Measurements from ENCODE around the gene VPS9D1. TPM values are rescaled to one million over a fixed set of nuclear protein-coding genes. Genes with fewer than 3 reads are reported as not detected.
"Not testable (repeated sequence)": the region's sequence is repeated elsewhere in the genome, so short reads cannot be mapped to it uniquely, and the experiment has no call there.

VPS9D1 gene
- total RNA-seq, 1 donor from 2014 or later, result 11.1 TPM

DNA sequence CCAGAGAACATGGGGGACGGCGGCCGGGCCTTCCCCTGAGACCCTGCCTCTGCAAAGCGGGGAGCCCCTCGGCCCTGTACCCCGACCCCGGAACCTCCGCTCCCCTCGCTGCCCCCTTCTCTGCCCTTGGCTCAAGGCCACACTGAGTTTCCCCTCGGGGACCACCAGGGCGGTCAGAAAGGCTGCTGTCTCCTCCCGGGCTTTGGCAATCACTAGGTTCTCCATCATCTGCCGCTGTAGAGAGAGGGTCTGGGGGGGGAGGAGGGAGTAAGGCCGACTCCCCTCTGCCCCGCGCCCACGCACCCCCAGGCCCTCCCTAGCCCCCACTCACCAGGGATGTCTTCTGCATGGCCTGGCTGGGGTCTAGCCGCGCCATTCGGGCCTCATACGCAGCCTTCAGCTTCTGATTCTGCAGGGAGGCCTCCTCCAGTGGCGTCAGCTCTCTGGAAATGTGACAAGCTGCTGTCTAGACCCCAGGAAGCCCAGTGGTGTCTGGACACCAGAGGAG is 8.4 kb downstream of the VPS9D1 start:
- intact Hi-C loops (cut with DNase I), result no loop called here
- ATAC-seq (no peak), DNase-seq (ENCODE audit: missing footprints) (no peak)

- ATAC-seq, result peak; percentile 30
- intact Hi-C loops (cut with DNase I), result no loop called here
- no peak for DNase-seq (ENCODE audit: missing footprints)
Observed at GRCh38 chr16:89711601-89712273, 9.0 kb downstream of the VPS9D1 start.

DNA sequence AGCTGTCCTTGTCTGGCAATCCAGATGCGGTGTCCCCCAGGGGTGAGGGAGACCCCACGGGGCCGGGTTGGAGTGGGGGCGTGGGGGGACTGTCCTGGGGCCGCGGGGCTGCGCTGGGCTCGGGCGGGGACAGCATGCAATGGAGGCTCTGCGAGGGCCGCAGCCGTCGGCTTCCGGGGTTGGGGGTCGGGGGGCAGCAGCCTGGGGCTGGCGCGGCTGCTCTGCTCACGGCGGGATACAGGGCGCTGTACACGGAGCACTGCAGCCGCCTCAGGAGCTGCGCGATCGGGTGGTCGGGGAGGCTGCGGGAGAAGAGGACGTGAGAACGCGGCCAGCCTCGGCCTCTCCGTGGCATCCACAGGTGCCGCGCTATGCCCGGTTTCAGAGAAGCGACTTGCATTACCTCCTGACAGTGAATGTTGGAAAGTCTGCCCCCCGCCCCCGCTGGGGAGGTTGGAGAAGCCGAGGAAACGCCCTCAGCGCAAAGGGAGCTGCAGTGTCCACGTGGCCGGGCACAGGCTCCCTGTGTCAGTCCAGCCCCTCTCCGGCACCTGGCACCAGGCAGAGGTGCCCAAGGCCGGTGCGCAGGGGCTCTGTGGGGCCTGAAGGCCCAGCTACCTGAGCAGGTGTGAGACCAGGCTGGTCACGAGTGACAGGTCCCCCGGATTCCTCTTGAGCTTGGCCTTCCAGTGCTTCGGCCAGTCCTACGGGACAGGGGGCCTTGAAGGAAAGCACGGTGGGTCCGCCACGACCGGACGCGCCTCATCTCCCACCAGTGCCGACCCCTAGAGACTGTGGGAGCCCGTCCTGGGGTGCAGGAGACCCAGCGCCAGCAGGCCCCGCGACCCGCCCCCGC is 9.8 kb downstream of the VPS9D1 start:
- no peak for ATAC-seq
- no peak for DNase-seq (ENCODE audit: missing footprints)
- intact Hi-C loops (cut with DNase I), result no loop called here

DNA sequence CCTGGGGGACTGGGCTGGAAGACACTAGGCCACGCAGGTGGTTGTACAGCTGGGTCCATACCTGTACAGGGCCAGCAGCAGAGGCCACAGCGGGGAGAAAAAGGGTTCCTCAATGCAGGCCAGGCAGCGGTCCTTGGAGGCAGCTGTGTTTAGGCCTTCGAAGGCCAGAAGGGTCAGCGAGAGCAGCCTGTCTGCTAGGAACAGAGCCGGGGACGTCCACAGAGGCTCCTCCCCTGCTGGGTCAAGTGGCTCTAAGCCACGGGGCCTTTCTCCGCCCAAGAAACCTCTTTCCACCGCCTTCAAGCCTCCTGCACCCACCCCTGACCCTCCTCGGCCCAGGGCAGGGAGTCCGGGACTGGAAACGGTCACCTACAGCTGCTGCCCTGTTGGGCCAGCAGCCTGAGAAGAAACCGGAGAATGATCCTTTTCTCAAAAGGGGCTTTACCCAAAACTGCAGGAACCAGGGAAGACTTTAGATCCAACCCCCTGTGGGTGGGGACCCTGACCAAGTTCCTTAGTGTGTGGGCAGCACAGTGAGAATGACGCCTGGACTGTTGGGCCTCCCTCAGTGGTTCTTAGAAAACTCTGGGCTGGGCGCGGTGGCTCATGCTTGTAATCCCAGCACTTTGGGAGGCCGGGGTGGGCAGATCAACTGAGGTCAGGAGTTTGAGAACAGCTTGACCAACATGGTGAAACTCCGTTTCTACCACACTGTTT is 10.8 kb downstream of the VPS9D1 start:
- intact Hi-C loops (cut with DNase I), result no loop called here
- no peak for DNase-seq (ENCODE audit: missing footprints)

DNA sequence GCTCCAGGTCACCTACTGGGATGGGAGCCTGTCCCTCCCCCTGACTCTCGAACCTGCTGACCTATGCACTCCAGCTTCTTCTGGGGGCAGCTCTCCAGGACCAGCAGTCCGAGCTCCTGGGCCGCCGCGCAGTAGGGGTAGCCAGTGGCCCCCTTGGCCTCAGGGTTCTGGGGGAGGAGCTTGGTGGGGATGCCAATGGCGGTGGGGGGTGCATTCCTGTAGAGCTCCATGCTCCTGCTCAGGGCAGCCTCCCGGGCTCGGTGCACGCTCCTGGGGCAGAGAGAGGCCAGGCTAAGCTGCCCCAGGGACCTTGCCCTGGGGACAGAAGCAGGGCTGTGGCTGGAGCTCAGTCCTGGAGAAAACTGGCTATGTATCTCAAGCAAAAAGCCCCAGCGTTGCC is 11.5 kb downstream of the VPS9D1 start:
- intact Hi-C loops (cut with DNase I), result no loop called here
- ATAC-seq, result no peak
- DNase-seq (ENCODE audit: missing footprints), result no peak

More for the DNA sequence above, 10.8 kb downstream of the VPS9D1 start:
- no peak for ATAC-seq

- intact Hi-C loops (cut with DNase I), result no loop called here
- DNase-seq (ENCODE audit: missing footprints) (no peak), ATAC-seq (no peak)
Observed at GRCh38 chr16:89708481-89708931, 12.2 kb downstream of the VPS9D1 start.

DNA sequence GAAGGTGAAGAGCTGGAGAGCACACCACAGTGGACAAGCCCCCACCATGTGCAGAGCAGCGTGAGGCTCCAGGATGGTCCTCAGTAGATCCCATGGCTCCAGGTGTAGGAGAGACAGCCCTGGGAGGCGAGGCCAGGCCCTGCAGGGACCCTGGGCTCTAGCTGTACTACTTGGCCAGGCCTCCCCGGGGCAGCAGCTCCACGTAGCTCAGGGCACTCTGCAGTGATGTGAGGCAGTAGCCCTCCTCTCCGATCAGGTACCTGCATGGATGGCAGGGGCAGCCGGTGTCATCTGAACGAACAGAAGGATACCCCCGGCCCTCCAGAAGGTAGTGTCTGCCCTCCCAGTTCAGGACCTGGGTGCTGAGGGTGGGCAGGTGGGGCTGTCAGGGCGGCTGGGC is 13.0 kb downstream of the VPS9D1 start:
- no peak for ATAC-seq

GRCh38 chr16:89706518-89707260 is 14.0 kb downstream of the VPS9D1 start:
- no peak for ATAC-seq
- intact Hi-C loops (cut with DNase I), result no loop called here
- DNase-seq (ENCODE audit: missing footprints), result no peak

More for the DNA sequence above, 13.0 kb downstream of the VPS9D1 start:
- no peak for DNase-seq (ENCODE audit: missing footprints)
- intact Hi-C loops (cut with DNase I), result no loop called here

DNA sequence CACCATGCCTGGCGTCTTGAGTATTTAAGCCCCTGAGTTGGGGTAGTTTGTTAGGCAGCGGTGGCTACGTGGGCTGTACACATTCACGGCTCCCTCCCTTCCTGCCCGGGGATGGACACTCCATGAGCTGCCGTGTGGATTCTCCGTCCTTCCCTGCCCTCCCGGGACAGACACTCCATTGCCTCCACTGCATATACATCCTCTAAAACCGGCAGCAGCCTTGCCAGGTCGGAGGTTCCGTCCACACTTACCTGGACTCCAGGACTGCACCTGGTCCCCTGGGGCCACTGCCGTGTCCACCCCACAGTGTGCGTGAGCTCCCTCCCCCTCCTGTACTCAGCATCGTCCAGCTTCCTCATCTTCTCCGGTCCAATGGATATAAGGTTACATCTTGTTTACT is 15.7 kb downstream of the VPS9D1 start:
- ATAC-seq (no peak), DNase-seq (ENCODE audit: missing footprints) (no peak)
- intact Hi-C loops (cut with DNase I), result no loop called here

DNA sequence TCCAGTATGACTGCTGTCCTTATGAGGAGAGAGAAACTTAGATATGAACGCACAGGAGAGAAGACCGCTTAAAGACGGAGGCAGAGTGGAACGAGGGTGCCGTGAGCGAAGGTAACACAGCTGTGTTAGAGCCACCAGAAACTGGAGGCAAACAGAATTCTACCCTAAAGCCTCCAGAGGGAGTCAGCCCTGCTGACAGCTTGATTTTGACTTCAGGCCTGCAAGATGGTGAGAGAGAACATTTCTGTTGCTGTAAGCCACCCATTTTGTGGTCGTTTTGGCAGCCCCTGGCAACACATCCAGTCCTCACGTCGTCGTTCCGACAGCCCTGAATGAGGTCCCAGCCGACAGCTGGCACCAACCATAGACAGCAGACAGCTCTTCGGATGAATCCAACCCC is 16.4 kb downstream of the VPS9D1 start:
- no peak for DNase-seq (ENCODE audit: missing footprints)
- no peak for ATAC-seq
- intact Hi-C loops (cut with DNase I), result loop anchor here (5.0 kb wide), 3 partner anchors 47 to 158 kb away; partner anchors contain the start of genes CHMP1A and SPATA33

DNA sequence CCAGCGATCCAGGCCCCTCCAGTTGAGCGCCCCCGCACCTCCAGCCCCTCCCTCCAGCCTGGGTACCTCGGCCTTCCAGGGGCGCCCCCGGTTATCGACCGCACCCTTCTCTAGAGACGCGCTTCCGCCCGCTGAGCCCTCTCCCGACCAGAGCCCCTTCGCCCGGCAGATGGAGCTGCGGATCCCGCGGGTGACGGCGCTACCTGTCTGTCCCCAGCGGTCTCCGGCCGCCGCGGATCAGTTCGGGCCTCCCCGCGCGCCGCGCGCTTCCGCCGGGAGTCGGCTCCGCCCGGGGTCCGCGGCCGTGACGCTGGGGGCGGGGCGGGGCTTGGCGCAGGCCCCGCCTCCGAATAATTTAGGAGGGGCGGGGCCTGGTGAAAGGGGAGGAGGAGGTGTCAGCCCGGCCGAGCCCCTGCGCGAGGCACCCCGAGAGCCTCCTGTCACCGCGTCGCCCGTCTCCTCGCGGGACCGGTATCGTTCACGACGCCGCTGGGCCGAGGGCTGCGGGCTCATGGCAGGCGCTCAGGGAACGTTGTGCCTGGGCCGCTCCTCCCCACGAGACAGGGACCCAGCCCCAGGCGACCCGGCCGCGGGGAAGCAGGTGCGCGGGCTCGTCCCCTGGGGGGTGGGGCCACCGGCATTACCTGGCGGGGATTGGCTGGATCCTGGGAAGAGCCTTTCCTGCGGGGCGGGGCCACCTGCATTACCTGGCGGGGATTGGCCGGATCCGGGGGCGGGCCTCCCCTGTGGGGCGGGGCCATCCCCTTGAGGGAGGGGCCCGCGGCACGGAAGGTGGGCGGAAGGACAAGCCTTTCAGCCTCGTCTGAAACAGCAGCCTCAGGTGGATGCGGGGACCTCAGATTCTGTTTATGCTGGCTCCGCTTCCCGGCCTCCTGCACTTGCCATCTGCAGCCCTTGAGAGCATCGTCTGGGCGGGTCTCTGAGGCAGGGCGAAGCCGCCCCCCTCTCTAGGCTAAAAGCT is 19.0 kb downstream of the VPS9D1 start, which contains the start of gene SPATA2L:
Gene SPATA2L, minus strand, starts transcription at position 281 of the 982 bp plus-strand sequence. CDS start 473 bp downstream, outside the sequence.
- DNase-seq (ENCODE audit: missing footprints) (peak; percentile 95), ATAC-seq (peak; percentile 78)
- intact Hi-C loops (cut with DNase I), result loop anchor here (5.0 kb wide), 3 partner anchors 44 to 161 kb away; partner anchors contain the start of genes CHMP1A and SPATA33

GRCh38 chr16:89700649-89701424 is 19.9 kb downstream of the VPS9D1 start:
- ATAC-seq, result no peak
- intact Hi-C loops (cut with DNase I), result loop anchor here (5.0 kb wide), 3 partner anchors 44 to 161 kb away; partner anchors contain the start of genes CHMP1A and SPATA33
- DNase-seq (ENCODE audit: missing footprints), result no peak

DNA sequence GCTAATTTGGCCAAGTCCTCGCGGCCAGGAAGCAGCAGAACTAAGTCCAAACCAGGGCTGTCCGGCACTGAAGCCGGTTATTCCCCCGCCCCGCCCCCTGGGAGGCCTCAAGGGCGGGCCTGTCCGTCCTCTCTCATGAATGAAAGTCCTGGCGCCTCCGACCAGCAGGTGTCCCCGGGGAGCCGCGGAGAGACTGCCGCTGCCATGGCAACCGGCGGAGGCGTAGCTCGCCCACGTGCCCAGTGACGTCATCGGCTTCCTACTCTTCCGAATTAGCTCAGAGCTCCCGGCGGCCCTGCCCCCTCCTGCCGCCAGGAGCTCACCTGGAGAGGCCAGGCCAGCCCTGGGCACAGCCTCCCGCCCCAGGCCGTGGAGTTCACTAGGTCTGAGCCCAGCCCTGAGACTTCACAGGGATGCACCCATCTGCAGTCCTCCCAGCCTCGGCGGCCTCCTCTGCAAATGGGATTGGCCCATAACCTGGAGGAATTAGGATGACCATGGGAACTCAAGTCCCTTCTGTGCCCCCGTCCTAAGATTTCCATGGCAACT is 20.5 kb downstream of the VPS9D1 start:
- peak; percentile 80 for ATAC-seq
- intact Hi-C loops (cut with DNase I), result loop anchor here (5.0 kb wide), 3 partner anchors 43 to 162 kb away; partner anchors contain the start of genes CHMP1A and SPATA33
- peak; percentile 100 for DNase-seq (ENCODE audit: missing footprints)

DNA sequence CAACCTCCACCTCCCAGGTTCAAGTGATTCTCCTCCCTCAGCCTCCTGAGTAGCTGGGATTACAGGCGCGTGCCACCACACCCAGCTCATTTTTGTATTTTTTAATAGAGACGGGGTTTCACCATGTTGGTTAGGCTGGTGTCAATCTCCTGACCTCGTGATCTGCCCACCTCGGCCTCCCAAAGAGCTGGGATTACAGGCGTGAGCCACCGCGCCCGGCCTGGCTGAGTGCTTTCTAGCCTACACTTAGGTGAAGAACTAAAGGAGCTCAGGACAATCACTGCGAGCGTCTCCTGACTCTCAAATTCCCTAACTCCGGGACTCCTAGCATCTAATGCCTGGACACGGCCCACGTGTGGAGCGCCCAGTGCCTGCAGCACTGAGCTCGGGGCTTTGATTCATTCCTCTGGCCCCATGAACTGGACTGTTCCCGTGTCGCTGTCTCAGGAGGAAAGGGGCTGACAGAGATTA is 21.0 kb downstream of the VPS9D1 start:
- not testable (repeated sequence) for DNase-seq (ENCODE audit: missing footprints); ATAC-seq
- intact Hi-C loops (cut with DNase I), result loop anchor here (5.0 kb wide), 3 partner anchors 42 to 163 kb away; partner anchors contain the start of genes CHMP1A and SPATA33

- DNase-seq (ENCODE audit: missing footprints); intact Hi-C loops (cut with DNase I); ATAC-seq: not testable (repeated sequence)
Observed at GRCh38 chr16:89698717-89699116, 22.0 kb downstream of the VPS9D1 start.
